ENCODE data around the gene C3AR1.
A peak's percentile ranks its signal among the peaks of the same experiment; 100 is the strongest.
"Not testable (repeated sequence)": the region's sequence is repeated elsewhere in the genome, so short reads cannot be mapped to it uniquely, and the experiment has no call there.

The C3AR1 gene

DNA sequence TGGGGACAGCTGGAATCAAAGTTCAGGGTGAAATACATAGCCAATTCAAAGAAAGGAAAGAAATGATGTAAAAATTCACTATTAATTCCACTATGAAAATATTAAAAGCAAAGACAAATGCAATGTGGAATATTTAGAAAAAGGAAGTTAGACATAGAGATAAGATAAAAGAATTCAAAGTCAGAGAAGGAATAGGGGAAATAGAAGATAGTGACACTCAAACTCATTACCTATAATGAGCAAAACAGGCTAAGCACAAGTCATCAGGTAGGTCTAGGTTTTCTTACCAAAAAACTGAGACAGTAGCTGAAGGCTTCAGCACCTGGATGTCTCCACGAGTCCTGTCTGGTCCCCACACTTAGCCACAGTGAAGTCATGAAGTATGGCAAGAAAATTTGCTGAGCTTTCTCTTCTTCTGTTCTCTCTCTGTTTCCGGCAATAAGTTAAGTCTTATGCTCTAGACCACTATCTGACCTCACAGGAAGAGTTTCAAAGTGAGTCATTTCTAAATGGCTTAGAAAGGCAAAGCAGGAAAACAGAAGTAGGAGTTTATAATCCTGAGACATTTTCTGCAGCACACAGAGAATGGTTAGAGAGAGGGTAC lies at the start of gene C3AR1:
Gene C3AR1, minus strand, starts transcription at position 369 of the 604 bp plus-strand sequence. CDS start 6,174 bp downstream, outside the sequence.
- no peak for DNase-seq

DNA sequence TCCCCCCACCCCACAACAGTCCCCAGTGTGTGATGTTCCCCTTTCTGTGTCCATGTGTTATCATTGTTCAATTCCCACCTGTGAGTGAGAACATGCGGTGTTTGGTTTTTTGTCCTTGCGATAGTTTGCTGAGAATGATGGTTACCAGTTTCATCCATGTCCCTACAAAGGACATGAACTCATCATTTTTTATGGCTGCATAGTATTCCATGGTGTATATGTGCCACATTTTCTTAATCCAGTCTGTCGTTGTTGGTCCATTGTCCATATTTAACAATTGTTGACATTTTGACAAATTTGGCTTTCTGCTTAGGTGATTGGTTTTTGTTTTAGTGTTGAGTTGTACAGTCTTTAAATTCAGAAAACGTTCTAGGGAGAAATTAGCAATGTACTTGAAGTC lies 47.0 kb upstream of the C3AR1 start:
- DNase-seq = not testable (repeated sequence)

- peak; percentile 64 to 75 for DNase-seq
Measured at GRCh38 chr12:8108808-8109398, 42.7 kb upstream of the C3AR1 start.

DNA sequence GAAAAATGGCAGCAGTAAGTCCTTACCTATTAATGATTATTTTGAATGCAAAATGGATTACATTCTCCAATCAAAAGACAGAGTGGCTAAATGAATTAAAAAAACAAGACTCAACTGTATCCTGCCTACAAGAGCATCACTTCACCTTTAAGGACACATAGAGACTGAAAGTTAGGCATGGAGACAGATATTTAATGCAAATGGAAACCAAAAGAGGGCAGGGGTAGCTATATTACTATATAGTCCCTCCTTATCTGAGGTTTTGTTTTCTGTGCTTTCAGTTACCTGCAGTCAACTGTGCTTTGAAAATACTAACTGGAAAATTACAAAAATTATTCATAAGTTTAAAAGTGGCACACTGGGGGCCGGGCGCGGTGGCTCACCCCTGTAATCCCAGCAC lies 33.1 kb upstream of the C3AR1 start:
- no peak for DNase-seq

- no peak for DNase-seq
Measured at GRCh38 chr12:8096281-8096915, 30.2 kb upstream of the C3AR1 start.

GRCh38 chr12:8093291-8093690 lies 27.1 kb upstream of the C3AR1 start:
- no peak for DNase-seq

DNA sequence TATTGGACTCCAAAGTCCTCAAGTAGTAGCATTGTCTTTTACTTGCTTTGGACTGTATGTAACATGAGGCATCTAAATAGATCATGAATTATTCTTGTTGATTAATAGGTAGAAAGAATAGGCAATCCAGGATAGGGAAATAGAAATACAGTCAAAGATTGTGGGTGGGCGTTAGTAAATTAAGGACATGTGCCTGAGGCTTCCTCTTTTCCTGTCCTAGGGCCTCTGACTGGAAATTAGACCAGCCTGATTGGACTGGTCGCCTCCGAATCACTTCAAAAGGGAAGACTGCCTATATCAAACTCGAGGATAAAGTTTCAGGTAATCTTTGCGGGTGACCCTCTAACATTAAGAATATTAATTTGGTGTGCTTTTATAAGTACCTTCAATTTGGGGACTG lies 23.6 kb upstream of the C3AR1 start:
- no peak for DNase-seq

DNA sequence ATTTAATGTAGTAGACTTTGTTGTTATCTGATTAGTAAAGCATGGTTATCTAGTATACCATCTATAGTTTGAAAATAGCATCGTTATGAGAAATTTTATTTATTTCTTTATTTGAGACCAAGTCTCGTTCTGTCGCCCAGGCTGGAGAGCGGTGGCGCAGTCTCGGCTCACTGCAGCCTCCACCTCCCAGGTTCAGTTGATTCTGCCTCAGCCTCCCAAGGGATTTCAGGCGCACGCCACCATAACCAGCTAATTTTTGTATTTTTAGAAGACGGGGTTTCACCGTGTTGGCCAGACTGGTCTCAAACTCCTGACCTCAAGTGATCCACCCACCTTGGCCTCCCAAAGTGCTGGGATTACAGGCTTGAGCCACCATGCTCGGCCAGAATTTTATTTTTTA lies 23.1 kb upstream of the C3AR1 start:
- DNase-seq = not testable (repeated sequence)

- DNase-seq = no peak
Measured at GRCh38 chr12:8088574-8088973, 22.4 kb upstream of the C3AR1 start.

GRCh38 chr12:8087666-8088065 lies 21.5 kb upstream of the C3AR1 start:
- DNase-seq = no peak

DNA sequence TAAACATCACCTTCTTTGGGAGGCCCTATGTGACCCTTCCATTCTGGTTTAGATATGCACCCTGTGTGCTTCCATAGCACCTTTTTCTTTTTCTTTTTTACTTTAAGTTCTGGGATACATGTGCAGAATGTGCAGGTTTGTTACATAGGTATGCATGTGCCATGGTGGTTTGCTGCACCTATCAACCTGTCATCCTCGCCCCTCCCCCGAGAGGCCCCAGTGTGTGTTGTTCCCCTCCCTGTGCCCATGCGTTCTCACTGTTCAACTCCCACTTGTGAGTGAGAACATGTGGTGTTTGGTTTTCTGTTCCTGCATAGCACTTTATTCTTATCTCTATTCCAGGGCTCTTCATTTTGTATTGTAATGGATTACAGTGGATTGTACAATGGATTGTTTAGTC lies 18.2 kb upstream of the C3AR1 start:
- not testable (repeated sequence) for DNase-seq

- no peak for DNase-seq
Measured at GRCh38 chr12:8082808-8083100, 16.6 kb upstream of the C3AR1 start.

DNA sequence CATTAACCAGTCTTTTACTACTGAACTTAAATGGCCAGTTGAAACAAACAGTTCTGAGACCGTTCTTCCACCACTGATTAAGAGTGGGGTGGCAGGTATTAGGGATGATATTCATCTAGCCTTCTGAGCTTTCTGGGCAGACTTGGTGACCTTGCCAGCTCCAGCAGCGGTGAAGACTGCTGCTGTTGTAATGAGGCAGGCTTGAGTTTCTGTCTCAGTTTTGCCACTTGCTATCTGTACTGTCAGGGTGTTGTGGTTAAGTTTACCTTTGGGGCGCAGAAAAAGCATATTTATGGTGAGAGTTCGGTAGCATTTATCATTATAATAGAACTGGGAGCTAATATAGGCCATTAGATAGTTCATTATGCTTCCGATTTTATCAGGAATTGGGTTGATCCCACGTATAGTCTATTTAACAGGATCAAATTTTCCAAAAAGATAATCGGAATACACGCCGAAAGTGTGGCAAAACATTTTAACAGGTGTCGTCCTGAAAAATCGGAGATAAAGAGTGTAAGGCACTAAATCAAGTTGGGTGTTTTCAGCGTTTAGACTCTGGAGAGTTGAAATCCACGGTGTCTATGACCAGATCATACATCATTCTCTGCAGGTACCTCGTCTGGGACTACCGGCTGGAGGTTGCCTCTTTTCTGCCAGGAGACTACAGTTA lies 15.2 kb upstream of the C3AR1 start:
- peak; percentile 4 to 28 for DNase-seq

DNA sequence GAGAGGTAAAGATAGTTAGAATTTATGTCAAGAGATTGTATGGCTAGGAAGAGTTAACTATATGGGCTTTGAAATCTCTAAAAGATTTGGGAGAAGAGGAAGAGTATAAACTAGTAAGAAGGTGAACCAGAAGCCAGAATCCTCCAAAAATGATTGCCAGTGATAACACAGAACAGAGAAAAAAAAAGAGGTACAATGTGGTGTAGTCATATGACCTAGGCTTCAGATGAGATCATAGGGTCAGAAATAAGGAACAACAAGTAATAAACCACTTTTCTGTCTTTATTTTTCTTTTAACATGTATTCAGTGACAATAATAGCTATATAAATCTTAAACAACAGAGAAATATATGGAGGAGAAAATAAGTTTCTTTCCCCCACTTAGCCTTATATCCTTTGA lies 14.0 kb upstream of the C3AR1 start:
- DNase-seq = no peak

DNA sequence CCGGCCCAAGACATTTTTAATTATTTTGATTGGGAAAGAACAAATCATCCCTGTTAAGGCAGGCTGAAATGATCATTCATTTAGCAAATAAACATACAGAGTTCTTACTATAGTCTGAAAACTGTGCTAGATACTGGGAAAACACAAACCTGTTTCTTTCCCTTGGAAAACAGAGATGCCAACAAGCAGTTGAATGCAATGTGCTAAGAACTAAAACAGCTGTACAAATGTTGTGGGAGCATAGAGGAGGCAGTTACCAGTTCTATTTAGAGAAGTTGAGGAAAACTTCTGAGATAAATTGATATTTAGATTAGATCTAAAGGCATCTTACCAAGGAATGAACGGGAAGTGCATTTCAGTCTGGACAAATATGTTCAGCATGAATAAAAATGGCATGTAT lies 12.8 kb upstream of the C3AR1 start:
- no peak for DNase-seq

- peak in 1 of 2 donors; percentile 15 for DNase-seq
Measured at GRCh38 chr12:8078398-8078797, 12.2 kb upstream of the C3AR1 start.

- no peak for DNase-seq
Measured at GRCh38 chr12:8077207-8077606, 11.0 kb upstream of the C3AR1 start.

DNA sequence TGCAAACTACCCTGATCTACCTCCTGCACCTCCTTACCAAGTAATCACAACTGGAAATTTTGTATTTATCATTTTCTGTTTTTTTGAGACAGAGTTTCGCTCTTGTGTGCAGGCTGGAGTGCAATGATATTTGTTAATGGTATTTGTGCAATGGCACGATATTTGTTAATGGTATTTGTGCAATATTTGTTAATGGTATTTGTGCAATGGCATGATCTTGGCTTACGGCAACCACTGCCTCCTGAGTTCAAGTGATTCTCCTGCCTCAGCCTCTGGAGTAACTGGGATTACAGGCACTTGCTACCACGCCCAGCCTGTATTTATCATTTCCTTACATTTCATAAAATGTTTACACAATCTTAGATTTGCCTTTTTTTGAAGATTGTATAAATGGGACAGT lies 10.2 kb upstream of the C3AR1 start:
- no peak for DNase-seq

GRCh38 chr12:8075935-8076334 lies 9.8 kb upstream of the C3AR1 start:
- no peak for DNase-seq

DNA sequence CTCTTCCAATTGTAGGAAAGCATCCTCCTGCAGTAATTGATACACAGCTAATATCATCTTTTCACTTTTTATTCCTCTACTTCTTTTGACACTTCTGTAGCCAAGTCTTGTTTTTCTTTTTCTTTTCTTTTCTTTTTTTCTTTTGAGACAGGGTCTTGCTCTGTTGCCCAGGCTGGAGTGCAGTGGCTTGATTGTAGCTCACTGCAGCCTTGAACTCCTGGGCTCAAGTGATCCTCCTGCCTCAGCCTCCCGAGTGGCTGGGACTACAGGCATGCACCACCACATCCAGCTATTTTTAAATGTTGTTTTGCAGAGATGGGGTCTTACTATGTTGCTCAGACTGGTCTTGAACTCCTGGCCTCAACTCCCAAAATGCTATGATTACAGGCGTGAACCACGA lies 5.7 kb upstream of the C3AR1 start:
- not testable (repeated sequence) for DNase-seq

DNA sequence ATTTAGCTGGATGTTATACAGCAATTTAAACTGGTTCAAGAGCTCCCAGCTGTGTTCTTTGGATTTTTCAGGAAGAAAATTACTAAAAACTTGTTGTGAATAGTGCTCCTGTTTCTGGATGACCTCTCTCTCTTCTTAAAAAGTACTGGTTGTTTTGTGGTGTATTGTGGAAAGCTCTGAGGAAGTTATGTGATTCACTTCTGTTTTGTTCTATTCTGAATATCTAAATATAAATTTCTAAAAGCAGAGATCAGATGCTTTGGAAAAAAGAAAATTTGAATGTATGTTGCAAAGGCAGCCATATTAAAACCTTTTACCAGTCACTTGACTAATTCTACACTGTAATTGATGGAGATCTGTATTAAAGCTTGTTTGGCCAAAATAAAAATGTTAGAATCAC lies 3.4 kb upstream of the C3AR1 start:
- DNase-seq = no peak

GRCh38 chr12:8064131-8064530 lies 2.0 kb downstream of the C3AR1 start:
- DNase-seq = no peak

GRCh38 chr12:8058506-8058905 lies 7.7 kb downstream of the C3AR1 start:
- no peak for DNase-seq

GRCh38 chr12:8057839-8058238 lies 8.3 kb downstream of the C3AR1 start:
- DNase-seq = no peak
